Endothelial cell (in vitro differentiated cells): ENCODE results near the gene P4HA1. TPM values are rescaled to one million over a fixed set of nuclear protein-coding genes. Genes with fewer than 3 reads are reported as not detected.

ENCODE experiments used
- DNase-seq: peaks from one replicate; pipeline ENCODE4 v3.0.0; 2021; ENCODE audit warnings: low spot score
- H3K27ac Mint-ChIP-seq: one replicate; pipeline ENCODE4 v1.8.0; 2021; ENCODE audit warnings: mixed read lengths, inconsistent platforms; ENCODE audit not compliant: unreplicated experiment
- H3K27me3 Mint-ChIP-seq: one replicate; pipeline ENCODE4 v1.8.0; 2021; ENCODE audit warnings: mild to moderate bottlenecking, moderate library complexity, mixed read lengths, inconsistent platforms; ENCODE audit not compliant: unreplicated experiment
- H3K36me3 Mint-ChIP-seq: one replicate; pipeline ENCODE4 v1.8.0; 2021; ENCODE audit warnings: mild to moderate bottlenecking, low read depth, mixed read lengths, inconsistent platforms; ENCODE audit not compliant: unreplicated experiment
- H3K4me1 Mint-ChIP-seq: one replicate; pipeline ENCODE4 v1.8.0; 2021; ENCODE audit warnings: mild to moderate bottlenecking, mixed read lengths, inconsistent platforms; ENCODE audit not compliant: unreplicated experiment
- H3K4me3 Mint-ChIP-seq: one replicate; pipeline ENCODE4 v1.8.0; 2021; ENCODE audit warnings: mild to moderate bottlenecking, mixed read lengths, inconsistent platforms; ENCODE audit not compliant: unreplicated experiment
- H3K9me3 Mint-ChIP-seq: one replicate; pipeline ENCODE4 v1.8.0; 2021; ENCODE audit warnings: mixed read lengths, inconsistent platforms; ENCODE audit not compliant: unreplicated experiment
- total RNA-seq: library from RNA; stranded (reverse); fragmentation: NEBNext Ultra II Directional; extraction: Animal tissue kit (Norgen Biotek cat#: 25700); gene quantifications from one replicate; pipeline ENCODE4 v1.2.1, GENCODE V29; 2021; ENCODE audit not compliant: unreplicated experiment
- TF ChIP-seq, protein P1 (sequence below): fragments of 200-600 bp; sonication (generic); IDR thresholded peaks from one replicate; pipeline ENCODE4 v1.5.0; 2021; ENCODE audit warnings: antibody characterized with exemption; ENCODE audit not compliant: unreplicated experiment

The P4HA1 gene
- total RNA-seq, 1 donor from 2014 or later: 20.4 TPM

DNA sequence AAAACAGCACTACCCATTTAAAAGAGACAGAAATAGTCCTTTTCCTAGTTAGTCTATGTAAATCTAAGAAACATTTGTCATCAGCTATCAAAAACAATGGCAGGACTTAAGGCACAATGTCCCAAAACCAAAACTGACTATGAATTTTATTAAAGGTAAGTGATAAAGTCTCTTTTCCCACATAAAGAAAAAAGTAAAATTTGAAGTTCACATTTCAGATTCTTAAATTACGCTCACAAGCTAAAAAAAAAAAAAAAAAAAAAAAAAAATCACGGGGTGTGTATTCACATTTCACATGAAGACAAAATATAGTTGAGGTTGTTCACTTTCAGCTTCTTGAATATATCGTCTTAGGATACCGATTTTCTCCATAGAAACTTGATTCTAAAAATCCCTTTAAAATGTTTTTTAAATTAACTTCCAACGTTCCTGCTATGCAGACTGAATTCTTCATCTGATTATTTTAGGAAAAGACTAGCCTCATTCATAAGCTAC, 1.6 kb downstream of the P4HA1 start:
- H3K36me3 Mint-ChIP-seq: peaks cover 4% of the 10 kb centered on the region
- H3K9me3 Mint-ChIP-seq: no peaks in the 10 kb centered on the region
- TF ChIP-seq, protein P1, sequence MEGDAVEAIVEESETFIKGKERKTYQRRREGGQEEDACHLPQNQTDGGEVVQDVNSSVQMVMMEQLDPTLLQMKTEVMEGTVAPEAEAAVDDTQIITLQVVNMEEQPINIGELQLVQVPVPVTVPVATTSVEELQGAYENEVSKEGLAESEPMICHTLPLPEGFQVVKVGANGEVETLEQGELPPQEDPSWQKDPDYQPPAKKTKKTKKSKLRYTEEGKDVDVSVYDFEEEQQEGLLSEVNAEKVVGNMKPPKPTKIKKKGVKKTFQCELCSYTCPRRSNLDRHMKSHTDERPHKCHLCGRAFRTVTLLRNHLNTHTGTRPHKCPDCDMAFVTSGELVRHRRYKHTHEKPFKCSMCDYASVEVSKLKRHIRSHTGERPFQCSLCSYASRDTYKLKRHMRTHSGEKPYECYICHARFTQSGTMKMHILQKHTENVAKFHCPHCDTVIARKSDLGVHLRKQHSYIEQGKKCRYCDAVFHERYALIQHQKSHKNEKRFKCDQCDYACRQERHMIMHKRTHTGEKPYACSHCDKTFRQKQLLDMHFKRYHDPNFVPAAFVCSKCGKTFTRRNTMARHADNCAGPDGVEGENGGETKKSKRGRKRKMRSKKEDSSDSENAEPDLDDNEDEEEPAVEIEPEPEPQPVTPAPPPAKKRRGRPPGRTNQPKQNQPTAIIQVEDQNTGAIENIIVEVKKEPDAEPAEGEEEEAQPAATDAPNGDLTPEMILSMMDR: no peak
- H3K27me3 Mint-ChIP-seq: peaks cover 2% of the 10 kb centered on the region
- peak overlapping the region; percentile 98 for H3K27ac Mint-ChIP-seq
- H3K4me3 Mint-ChIP-seq: peak overlapping the region; percentile 96
- DNase-seq: no peak
- H3K4me1 Mint-ChIP-seq: peaks cover 21% of the 10 kb centered on the region

DNA sequence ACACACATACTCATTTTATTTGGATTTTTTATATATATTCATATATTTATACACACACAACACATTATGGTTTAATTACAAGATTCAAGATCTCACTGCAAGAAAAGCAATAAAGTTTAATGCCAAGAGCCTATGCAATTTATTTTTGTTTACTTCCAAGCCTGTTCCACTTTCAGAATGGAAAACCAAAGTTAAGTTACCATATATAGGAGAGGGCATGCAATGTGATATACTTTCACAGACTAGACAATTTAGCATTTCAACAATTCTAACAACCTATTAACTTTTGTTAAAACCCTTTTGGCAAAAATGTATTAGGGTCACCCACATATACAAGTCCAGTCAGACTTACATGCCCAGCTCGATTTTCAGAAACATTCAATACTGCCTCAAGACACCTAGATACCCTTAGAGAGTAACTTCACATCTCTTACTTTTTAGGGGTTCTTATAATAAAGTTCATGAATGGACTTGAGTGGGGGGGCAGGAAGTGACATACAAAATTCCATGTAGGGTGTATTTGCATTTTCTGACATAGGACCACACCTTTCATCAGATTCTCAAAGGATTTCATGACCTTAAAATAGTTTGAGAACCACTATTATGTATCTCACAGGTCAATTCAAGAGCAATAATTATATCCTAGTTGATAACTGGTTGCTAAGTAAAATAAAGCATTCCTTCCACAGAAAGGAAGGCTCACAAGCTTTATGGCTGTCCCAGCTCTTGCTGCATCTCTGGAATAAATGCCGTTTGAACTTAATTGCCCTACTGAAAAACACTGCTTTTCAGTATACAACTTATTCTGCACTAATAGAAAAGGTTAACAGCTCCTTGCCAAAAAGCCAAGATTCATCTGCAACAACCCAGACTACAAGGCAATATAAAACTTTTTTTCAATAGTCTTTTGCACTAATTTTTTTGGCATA, 2.5 kb downstream of the P4HA1 start:
- Mint-ChIP-seq H3K9me3 (no peaks in the 10 kb centered on the region), H3K27me3 (peaks cover 2% of the 10 kb centered on the region), H3K27ac (no peak overlapping the region), H3K4me1 (peaks cover 21% of the 10 kb centered on the region), H3K36me3 (peaks cover 4% of the 10 kb centered on the region), H3K4me3 (no peak overlapping the region)
- DNase-seq: no peak
- TF ChIP-seq, protein P1: no peak

DNA sequence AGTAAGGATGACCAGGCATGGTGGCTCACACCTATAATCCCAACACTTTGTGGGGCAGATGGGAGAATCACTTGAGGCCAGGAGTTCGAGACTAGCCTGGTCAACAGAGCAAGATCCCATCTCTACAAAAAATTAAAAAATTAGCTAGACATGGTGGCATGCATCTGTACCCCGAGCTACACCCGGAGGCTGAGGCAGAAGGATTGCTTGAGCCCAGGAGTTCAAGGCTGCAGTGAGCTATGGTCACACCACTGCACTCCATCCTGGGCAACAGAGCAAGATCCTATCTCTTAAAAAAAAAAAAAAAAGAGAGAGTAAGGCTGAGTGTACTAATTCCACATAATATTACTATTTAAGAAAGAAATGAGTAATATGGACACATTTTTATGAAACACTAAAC, 3.8 kb downstream of the P4HA1 start:
- DNase-seq: no peak
- Mint-ChIP-seq H3K9me3 (no peaks in the 10 kb centered on the region), H3K36me3 (peaks cover 4% of the 10 kb centered on the region), H3K4me1 (peaks cover 21% of the 10 kb centered on the region), H3K27me3 (peaks cover 2% of the 10 kb centered on the region), H3K4me3 (no peak overlapping the region), H3K27ac (no peak overlapping the region)
- TF ChIP-seq, protein P1: no peak

DNA sequence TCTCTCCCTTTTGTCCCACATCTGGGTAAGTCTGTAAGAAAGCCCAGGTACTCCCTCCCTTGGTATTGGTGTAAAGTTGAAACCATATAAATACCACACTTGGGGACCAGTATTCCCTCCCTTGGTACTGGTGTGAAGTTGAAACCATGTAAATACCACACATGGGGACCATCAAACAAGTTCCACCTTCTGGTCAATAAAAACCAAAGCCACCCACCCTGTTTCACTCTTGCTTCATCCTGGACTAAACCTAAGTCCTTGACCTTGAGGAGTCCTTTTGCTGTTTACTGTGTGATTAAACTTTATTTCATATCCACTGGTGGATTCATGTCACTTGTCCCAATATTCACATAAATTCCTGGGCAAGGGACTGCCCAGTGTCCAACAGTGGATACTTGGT, 8.4 kb downstream of the P4HA1 start:
- H3K27me3 Mint-ChIP-seq: no peaks in the 10 kb centered on the region
- H3K27ac Mint-ChIP-seq: no peak overlapping the region
- H3K9me3 Mint-ChIP-seq: no peaks in the 10 kb centered on the region
- TF ChIP-seq, protein P1: no peak
- no peaks in the 10 kb centered on the region for H3K4me1 Mint-ChIP-seq
- no peak overlapping the region for H3K4me3 Mint-ChIP-seq
- H3K36me3 Mint-ChIP-seq: no peaks in the 10 kb centered on the region
- DNase-seq: no peak

DNA sequence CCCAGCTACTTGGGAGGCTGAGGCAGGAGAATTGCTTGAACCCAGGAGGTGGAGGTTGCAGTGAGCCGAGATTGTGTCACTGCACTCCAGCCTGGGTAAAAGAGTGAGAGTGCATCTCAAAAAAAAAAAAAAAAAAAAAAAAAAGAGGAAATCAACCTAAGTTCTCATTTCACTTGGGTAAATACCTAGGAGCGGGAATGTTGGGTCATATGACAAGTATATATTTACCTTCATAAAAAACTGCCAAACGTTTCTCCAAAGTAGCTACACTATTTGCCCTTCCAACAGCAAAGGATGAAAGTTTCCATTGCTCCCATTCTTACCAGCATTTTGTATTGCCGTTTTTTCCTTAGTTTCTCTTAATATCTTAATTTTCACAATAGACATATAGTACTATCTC, 9.8 kb downstream of the P4HA1 start:
- Mint-ChIP-seq H3K27ac (no peak overlapping the region), H3K9me3 (no peaks in the 10 kb centered on the region), H3K36me3 (no peaks in the 10 kb centered on the region), H3K4me1 (no peaks in the 10 kb centered on the region), H3K27me3 (no peaks in the 10 kb centered on the region), H3K4me3 (no peak overlapping the region)
- TF ChIP-seq, protein P1: no peak
- DNase-seq: no peak
